K562 (cell line): Measurements from ENCODE around the gene AQR.

Source experiments
- FOSL1 ChIP-seq: fragments of 200-800 bp; sonication (Bioruptor generic); conservative IDR thresholded peaks from 2 replicates; pipeline ENCODE4 v1.6.1; 2016; ENCODE audit warnings: missing genetic modification characterization, missing compliant biosample characterization
- GTF2A2 ChIP-seq: IDR thresholded peaks from 2 replicates; pipeline ENCODE4 v1.6.1; 2016; ENCODE audit warnings: mild to moderate bottlenecking, missing genetic modification characterization, missing compliant biosample characterization
- HNRNPL ChIP-seq: fragments of 200-400 bp; formaldehyde crosslinking; IDR thresholded peaks from 2 replicates; pipeline ENCODE4 v1.6.1; 2017; ENCODE audit warnings: low read depth, mild to moderate bottlenecking, low read length
- POLR2AphosphoS5 ChIP-seq: IDR thresholded peaks from 2 replicates; pipeline ENCODE4 v1.6.1; 2011; ENCODE audit warnings: mild to moderate bottlenecking, low read depth, low read length, moderate library complexity; ENCODE audit not compliant: control insufficient read depth, insufficient read depth
- POLR2B ChIP-seq: fragments of 450-650 bp; IDR thresholded peaks from 2 replicates; pipeline ENCODE4 v1.6.1; 2018; ENCODE audit warnings: low read depth; ENCODE audit not compliant: partially characterized antibody
- RCOR1 ChIP-seq, 2 experiments: IDR thresholded peaks; 2 replicates each; pipeline ENCODE4 v1.6.1; 2012; ENCODE audit warnings: low read depth in 2 of 2, low read length in 2 of 2, borderline replicate concordance in 1 of 2, improper control_type of control experiment in 1 of 2
- SAP30 ChIP-seq: fragments of 200-600 bp; sonication (generic); IDR thresholded peaks from 2 replicates; pipeline ENCODE4 v1.6.1; 2012; ENCODE audit warnings: borderline replicate concordance, low read depth, mild to moderate bottlenecking, moderate library complexity, low read length, control low read depth, inconsistent platforms; ENCODE audit not compliant: insufficient read depth, poor library complexity, severe bottlenecking
- SMAD1 ChIP-seq: fragments of 150-350 bp; IDR thresholded peaks from 2 replicates; pipeline ENCODE4 v1.6.1; 2014; ENCODE audit warnings: low read length, low read depth; ENCODE audit not compliant: partially characterized antibody
- SP1 ChIP-seq: sonication (generic); formaldehyde crosslinking; IDR thresholded peaks from 2 replicates; pipeline ENCODE4 v1.8.1; 2022; ENCODE audit warnings: mild to moderate bottlenecking, missing genetic modification reagents
- ZNF507 ChIP-seq: conservative IDR thresholded peaks from 2 replicates; pipeline ENCODE4 v1.6.1; 2017; ENCODE audit warnings: missing genetic modification characterization, missing compliant biosample characterization
- TF ChIP-seq, protein P1 (sequence below): fragments of 450-650 bp; IDR thresholded peaks from 2 replicates; pipeline ENCODE4 v1.6.1; 2016
- TF ChIP-seq, protein P2 (sequence below): fragments of 250-450 bp; sonication (Bioruptor Pico); IDR thresholded peaks from 2 replicates; pipeline ENCODE4 v1.5.0; 2021; ENCODE audit warnings: mild to moderate bottlenecking, borderline replicate concordance
- TF ChIP-seq, protein P3 (sequence below), 2 experiments: fragments of 450-650 bp in 1 of 2; sonication (generic) in 1 of 2; formaldehyde crosslinking; conservative IDR thresholded peaks; 2 replicates each; pipeline versions ENCODE4 v1.4.0 to v1.8.1; 2020 to 2022; ENCODE audit warnings: mild to moderate bottlenecking in 1 of 2, missing genetic modification reagents in 1 of 2

DNA sequence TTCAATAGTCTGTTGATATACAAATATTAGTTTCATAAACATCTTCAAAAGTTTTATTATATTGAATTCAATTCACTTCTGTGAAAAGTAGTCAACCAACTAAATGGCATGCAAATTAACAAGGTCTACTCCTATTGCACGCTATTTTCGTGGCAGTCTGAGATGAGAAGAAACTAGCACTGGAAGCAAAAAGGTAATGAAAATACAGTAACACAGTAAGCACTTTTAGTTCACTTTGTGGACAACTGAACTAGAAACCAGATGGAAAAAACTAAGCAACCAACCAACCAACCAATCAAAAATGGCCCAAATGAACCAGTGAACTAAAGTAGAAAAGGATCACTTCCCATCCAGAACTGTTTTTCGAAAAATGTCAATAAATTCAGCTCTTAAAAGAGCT, 118.5 kb downstream of the AQR start:
- TF ChIP-seq SMAD1: no peak
- TF ChIP-seq SP1 (CRISPR knock-in tag): no peak
- TF ChIP-seq, protein P1, sequence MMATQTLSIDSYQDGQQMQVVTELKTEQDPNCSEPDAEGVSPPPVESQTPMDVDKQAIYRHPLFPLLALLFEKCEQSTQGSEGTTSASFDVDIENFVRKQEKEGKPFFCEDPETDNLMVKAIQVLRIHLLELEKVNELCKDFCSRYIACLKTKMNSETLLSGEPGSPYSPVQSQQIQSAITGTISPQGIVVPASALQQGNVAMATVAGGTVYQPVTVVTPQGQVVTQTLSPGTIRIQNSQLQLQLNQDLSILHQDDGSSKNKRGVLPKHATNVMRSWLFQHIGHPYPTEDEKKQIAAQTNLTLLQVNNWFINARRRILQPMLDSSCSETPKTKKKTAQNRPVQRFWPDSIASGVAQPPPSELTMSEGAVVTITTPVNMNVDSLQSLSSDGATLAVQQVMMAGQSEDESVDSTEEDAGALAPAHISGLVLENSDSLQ: no peak
- no peak for TF ChIP-seq ZNF507 (tag)
- TF ChIP-seq, protein P2, sequence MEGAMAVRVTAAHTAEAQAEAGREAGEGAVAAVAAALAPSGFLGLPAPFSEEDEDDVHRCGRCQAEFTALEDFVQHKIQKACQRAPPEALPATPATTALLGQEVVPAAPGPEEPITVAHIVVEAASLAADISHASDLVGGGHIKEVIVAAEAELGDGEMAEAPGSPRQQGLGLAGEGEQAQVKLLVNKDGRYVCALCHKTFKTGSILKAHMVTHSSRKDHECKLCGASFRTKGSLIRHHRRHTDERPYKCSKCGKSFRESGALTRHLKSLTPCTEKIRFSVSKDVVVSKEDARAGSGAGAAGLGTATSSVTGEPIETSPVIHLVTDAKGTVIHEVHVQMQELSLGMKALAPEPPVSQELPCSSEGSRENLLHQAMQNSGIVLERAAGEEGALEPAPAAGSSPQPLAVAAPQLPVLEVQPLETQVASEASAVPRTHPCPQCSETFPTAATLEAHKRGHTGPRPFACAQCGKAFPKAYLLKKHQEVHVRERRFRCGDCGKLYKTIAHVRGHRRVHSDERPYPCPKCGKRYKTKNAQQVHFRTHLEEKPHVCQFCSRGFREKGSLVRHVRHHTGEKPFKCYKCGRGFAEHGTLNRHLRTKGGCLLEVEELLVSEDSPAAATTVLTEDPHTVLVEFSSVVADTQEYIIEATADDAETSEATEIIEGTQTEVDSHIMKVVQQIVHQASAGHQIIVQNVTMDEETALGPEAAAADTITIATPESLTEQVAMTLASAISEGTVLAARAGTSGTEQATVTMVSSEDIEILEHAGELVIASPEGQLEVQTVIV: no peak
- TF ChIP-seq FOSL1 (tag): no peak
- no peak for TF ChIP-seq HNRNPL
- TF ChIP-seq RCOR1 (IDR thresholded peaks at IDR 0.05; ENCODE audit: borderline replicate concordance in 1 of 2, low read depth in 2 of 2, low read length in 2 of 2): no peak
- no peak for TF ChIP-seq POLR2AphosphoS5
- TF ChIP-seq SAP30: no peak
- no peak for TF ChIP-seq POLR2B
- TF ChIP-seq, protein P3, sequence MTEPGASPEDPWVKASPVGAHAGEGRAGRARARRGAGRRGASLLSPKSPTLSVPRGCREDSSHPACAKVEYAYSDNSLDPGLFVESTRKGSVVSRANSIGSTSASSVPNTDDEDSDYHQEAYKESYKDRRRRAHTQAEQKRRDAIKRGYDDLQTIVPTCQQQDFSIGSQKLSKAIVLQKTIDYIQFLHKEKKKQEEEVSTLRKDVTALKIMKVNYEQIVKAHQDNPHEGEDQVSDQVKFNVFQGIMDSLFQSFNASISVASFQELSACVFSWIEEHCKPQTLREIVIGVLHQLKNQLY (CRISPR knock-in tag; conservative IDR thresholded peaks at IDR 0.05): no peak
- no peak for TF ChIP-seq GTF2A2
